B cell (primary cell): ENCODE results near the gene ZFP57.

Experiments
- EZH2 ChIP-seq: IDR thresholded peaks from 2 replicates; pipeline ENCODE4 v1.6.1; 2012; ENCODE audit warnings: borderline replicate concordance, low read depth, mild to moderate bottlenecking, moderate library complexity, low read length; ENCODE audit not compliant: insufficient read depth, poor library complexity, severe bottlenecking
- TF ChIP-seq, protein P1 (sequence below): fragments of 200-600 bp; IDR thresholded peaks from one replicate; pipeline ENCODE4 v1.8.0; 2022; ENCODE audit warnings: antibody characterized with exemption, mild to moderate bottlenecking

DNA sequence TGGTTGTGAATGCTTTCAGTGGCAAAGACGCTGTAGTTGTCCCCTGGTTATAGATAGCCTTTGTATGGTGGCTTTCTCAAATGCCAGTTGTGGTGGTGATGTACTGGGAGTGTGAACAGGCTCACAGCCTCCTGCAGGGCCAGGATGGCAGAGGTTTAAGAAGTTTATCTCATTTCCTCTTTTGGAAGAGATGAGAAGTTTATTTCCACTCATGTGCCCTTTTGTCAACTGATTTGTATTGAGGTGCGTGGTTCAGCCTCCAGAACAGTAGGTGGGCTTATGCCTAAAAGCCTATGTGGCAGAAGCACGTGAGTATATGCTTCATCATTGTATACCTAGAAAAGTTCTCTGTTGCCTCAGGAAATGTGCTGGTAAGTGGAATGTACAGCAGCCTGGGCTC is 13.7 kb upstream of the ZFP57 start:
- TF ChIP-seq, protein P1, sequence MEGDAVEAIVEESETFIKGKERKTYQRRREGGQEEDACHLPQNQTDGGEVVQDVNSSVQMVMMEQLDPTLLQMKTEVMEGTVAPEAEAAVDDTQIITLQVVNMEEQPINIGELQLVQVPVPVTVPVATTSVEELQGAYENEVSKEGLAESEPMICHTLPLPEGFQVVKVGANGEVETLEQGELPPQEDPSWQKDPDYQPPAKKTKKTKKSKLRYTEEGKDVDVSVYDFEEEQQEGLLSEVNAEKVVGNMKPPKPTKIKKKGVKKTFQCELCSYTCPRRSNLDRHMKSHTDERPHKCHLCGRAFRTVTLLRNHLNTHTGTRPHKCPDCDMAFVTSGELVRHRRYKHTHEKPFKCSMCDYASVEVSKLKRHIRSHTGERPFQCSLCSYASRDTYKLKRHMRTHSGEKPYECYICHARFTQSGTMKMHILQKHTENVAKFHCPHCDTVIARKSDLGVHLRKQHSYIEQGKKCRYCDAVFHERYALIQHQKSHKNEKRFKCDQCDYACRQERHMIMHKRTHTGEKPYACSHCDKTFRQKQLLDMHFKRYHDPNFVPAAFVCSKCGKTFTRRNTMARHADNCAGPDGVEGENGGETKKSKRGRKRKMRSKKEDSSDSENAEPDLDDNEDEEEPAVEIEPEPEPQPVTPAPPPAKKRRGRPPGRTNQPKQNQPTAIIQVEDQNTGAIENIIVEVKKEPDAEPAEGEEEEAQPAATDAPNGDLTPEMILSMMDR = no peak
- no peak for TF ChIP-seq EZH2
